ENCODE results near the gene PCCA. TPM values are rescaled to one million over a fixed set of nuclear protein-coding genes. Genes with fewer than 3 reads are reported as not detected.

The PCCA gene
- total RNA-seq, 4 donors from 2014 or later: 46.9 to 66.0 (median 49.4) TPM

- no peaks in the 10 kb centered on the region for H3K9me3 ChIP-seq
- H3K27ac ChIP-seq: no peak overlapping the region
- DNase-seq: no peak
- TF ChIP-seq CTCF (IDR thresholded peaks at IDR 0.05) (no peak), POLR2A (IDR thresholded peaks at IDR 0.05) (no peak)
- H3K27me3 ChIP-seq: no peaks in the 10 kb centered on the region
- no peak overlapping the region for H3K4me3 ChIP-seq
- H3K36me3 ChIP-seq: no peaks in the 10 kb centered on the region
- no peaks in the 10 kb centered on the region for H3K4me1 ChIP-seq
These were observed 349.3 kb downstream of the PCCA start for GRCh38 chr13:100438059-100438788.

GRCh38 chr13:100439247-100439970 lies 350.5 kb downstream of the PCCA start:
- no peaks in the 10 kb centered on the region for H3K9me3 ChIP-seq
- H3K36me3 ChIP-seq: no peaks in the 10 kb centered on the region
- no peak overlapping the region for H3K27ac ChIP-seq
- no peak for DNase-seq
- no peaks in the 10 kb centered on the region for H3K4me1 ChIP-seq
- no peaks in the 10 kb centered on the region for H3K27me3 ChIP-seq
- no peak overlapping the region for H3K4me3 ChIP-seq
- TF ChIP-seq POLR2A (IDR thresholded peaks at IDR 0.05): no peak
- no peak for TF ChIP-seq CTCF (IDR thresholded peaks at IDR 0.05)

- no peak overlapping the region for H3K4me3 ChIP-seq
- H3K27ac ChIP-seq: no peak overlapping the region
- H3K9me3 ChIP-seq: no peaks in the 10 kb centered on the region
- H3K27me3 ChIP-seq: no peaks in the 10 kb centered on the region
- DNase-seq: no peak
- no peaks in the 10 kb centered on the region for H3K4me1 ChIP-seq
- H3K36me3 ChIP-seq: no peaks in the 10 kb centered on the region
- TF ChIP-seq POLR2A (IDR thresholded peaks at IDR 0.05) (no peak), CTCF (IDR thresholded peaks at IDR 0.05) (no peak)
These were observed 352.0 kb downstream of the PCCA start for GRCh38 chr13:100440751-100441425.

GRCh38 chr13:100442095-100442832 lies 353.4 kb downstream of the PCCA start:
- Histone ChIP-seq H3K4me3 (no peak overlapping the region), H3K4me1 (no peaks in the 10 kb centered on the region), H3K27ac (no peak overlapping the region), H3K9me3 (no peaks in the 10 kb centered on the region), H3K36me3 (no peaks in the 10 kb centered on the region), H3K27me3 (no peaks in the 10 kb centered on the region)
- TF ChIP-seq CTCF (IDR thresholded peaks at IDR 0.05) (no peak), POLR2A (IDR thresholded peaks at IDR 0.05) (no peak)
- DNase-seq: no peak

- Histone ChIP-seq H3K36me3 (no peaks in the 10 kb centered on the region), H3K27me3 (no peaks in the 10 kb centered on the region), H3K4me1 (no peaks in the 10 kb centered on the region), H3K9me3 (no peaks in the 10 kb centered on the region), H3K4me3 (no peak overlapping the region), H3K27ac (no peak overlapping the region)
- no peak for DNase-seq
- TF ChIP-seq CTCF (IDR thresholded peaks at IDR 0.05) (no peak), POLR2A (IDR thresholded peaks at IDR 0.05) (no peak)
These were observed 354.5 kb downstream of the PCCA start for GRCh38 chr13:100443278-100443997.

All from Peyer's patch (tissue), 4 donors.